ENCODE results near the gene HSD17B10.

HSD17B10 gene

DNA sequence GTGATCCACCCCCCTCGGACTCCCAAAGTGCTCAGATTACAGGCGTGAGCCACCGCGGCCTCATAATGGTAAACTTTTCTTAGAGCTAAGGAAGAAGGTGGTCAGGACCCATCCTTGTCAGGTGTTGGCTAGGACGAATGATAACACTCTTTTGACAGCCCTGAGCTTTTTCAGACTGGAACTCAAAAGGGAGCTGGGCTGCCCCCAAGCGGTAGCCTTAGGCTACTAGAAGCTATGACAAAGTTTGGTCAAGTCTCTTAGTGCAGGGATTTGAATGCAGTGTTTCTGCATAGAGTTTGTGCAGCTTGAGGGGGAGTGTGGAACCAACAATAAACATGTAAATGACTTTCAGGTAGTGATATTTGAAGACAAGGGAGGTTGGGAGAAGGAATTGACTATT is 11.8 kb upstream of the HSD17B10 start:
- intact Hi-C loops (cut with micrococcal nuclease): loop anchor here (10.0 kb wide), 1 partner anchor 161 kb away; the partner anchor contains the start of gene IQSEC2
- H3K4me1 Mint-ChIP-seq (ENCODE audit: low read depth): peaks cover 19% of the 10 kb centered on the region
- H3K27me3 Mint-ChIP-seq: no peaks in the 10 kb centered on the region
- H3K27ac Mint-ChIP-seq: no peak overlapping the region
- H3K9me3 Mint-ChIP-seq: no peaks in the 10 kb centered on the region
- H3K4me3 Mint-ChIP-seq: no peak overlapping the region
- no peaks in the 10 kb centered on the region for H3K36me3 Mint-ChIP-seq (ENCODE audit: low read depth)

DNA sequence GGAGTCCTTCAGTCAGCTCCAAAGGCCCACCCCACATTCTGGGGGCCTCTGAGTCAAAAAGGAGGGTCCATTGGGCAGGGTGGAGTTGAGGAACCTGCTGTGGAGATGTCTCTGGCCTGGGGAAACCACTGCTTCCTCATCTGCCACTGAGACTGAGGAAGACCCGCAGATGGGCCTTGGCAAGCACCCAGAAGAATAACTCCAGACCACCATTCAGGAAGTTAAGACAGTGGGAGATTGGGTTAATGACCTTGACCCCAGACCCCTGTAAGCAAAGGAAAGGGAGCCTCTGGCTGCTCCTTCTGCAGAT is 8.1 kb upstream of the HSD17B10 start:
- no peaks in the 10 kb centered on the region for H3K36me3 Mint-ChIP-seq (ENCODE audit: low read depth)
- H3K4me1 Mint-ChIP-seq (ENCODE audit: low read depth): peaks cover 44% of the 10 kb centered on the region
- H3K4me3 Mint-ChIP-seq: peak overlapping the region; percentile 81
- no peaks in the 10 kb centered on the region for H3K9me3 Mint-ChIP-seq
- H3K27ac Mint-ChIP-seq: peak overlapping the region; percentile 87
- intact Hi-C loops (cut with micrococcal nuclease): loop anchor here (5.0 to 10.0 kb wide), 2 partner anchors 130 to 157 kb away; partner anchors contain the start of gene IQSEC2
- no peaks in the 10 kb centered on the region for H3K27me3 Mint-ChIP-seq

DNA sequence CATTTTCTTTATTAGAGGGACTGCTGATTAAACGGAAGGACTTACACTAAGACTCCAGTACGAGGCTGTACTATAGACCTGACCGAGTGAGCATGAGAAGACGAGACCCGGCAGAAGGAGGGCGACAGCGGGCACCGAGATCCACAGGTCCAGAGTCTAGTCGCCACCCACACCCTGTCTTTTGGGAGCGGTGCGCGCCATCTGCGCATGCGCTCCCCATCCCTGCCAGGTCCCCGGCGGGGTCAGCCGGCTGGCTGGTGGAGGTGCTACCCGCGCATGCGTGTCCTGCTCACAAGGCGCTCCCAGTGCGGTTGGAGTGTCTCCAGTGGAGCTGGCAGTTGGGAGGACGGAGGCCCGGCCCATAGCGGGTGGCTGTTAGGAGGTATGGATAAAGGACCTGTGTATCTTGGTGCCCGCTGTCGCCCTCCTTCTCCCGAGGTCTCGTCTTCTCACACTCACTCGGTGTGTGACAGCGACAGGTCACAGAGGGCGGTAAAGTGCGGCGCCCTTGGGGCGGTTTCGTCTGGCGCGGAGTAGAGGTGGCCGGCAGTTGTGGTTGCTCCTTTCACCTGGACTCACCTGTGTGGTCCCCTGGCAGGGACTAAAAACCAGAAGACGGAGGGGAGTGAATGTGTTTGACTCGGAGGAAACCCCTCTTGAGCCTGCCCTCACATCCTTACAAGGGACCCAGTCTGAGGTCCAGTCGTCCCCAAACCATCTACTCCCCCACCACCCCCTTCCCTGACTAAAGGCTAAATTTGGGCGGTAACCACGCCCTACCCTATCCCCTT is 7.6 kb upstream of the HSD17B10 start:
- Mint-ChIP-seq H3K4me3 (peak overlapping the region; percentile 81), H3K9me3 (no peaks in the 10 kb centered on the region), H3K36me3 (ENCODE audit: low read depth) (no peaks in the 10 kb centered on the region), H3K4me1 (ENCODE audit: low read depth) (peaks cover 44% of the 10 kb centered on the region), H3K27me3 (no peaks in the 10 kb centered on the region), H3K27ac (peak overlapping the region; percentile 87)
- intact Hi-C loops (cut with micrococcal nuclease): loop anchor here (5.0 to 10.0 kb wide), 2 partner anchors 129 to 157 kb away; partner anchors contain the start of gene IQSEC2

DNA sequence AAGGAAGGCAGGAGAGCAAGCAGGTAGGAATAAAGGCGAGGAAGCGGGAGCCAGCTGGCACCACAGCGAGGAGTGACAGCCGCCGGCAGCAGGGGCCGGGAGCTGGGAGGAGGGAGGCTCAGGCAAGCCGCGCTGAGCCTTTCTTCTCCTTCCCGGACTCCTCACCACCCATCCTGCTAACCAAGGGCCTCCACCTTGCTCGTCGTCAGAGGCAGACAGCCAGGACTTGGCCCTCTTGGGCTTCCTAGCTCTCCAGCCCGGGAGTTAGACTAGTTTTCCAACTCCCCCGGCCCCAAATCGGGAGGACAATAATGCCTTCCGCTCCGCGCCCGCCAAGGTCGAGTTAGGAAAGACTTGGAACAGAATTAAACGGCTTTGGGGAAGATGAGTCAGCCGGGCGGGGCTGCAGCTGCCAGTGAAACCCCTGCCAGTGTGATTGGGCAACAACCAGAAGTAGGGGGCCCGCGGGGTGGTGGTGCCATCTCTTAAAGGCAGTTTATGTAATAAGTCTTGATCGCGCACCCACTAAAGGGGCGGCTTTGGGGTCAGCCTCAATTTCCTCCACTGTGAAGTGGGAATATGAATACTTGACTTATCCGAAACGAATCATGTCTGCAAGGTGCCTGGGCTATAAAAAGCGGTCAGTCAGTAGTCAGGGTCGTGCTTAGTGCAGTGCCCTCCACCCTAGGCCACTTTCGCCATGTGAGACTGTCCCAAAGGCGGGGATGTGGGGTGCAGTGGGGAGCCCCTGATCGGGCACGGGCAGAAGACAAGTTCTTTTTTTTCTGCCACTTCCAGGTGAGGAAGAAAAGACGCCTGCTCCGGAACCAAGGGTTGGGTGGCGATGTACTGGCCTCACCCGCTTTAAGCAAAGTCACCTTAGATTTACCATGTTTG is 6.7 kb upstream of the HSD17B10 start:
- H3K27ac Mint-ChIP-seq: peak overlapping the region; percentile 87
- H3K36me3 Mint-ChIP-seq (ENCODE audit: low read depth): no peaks in the 10 kb centered on the region
- H3K9me3 Mint-ChIP-seq: no peaks in the 10 kb centered on the region
- intact Hi-C loops (cut with micrococcal nuclease): loop anchor here (5.0 to 10.0 kb wide), 2 partner anchors 129 to 156 kb away; partner anchors contain the start of gene IQSEC2
- H3K27me3 Mint-ChIP-seq: no peaks in the 10 kb centered on the region
- H3K4me3 Mint-ChIP-seq: peak overlapping the region; percentile 81
- H3K4me1 Mint-ChIP-seq (ENCODE audit: low read depth): peaks cover 45% of the 10 kb centered on the region

DNA sequence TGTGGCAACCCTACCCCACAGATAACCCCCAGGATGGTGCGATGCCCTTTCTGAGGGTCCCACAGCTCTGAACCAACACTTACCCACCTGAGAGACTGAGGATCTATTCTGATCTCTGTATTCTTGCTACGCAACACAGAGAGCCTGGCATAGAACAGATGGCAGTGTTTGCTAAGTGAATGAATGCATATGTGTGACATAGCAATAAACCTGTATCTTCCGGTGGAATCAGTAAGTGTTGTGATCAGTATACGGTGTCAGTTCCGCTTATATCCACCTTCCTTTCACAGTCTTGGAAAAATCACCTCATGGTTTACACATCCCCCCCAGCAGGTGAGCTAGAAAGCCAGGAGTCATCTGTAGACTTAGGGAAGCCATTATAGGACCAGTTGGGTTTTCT is 5.9 kb upstream of the HSD17B10 start:
- peak overlapping the region; percentile 87 for H3K27ac Mint-ChIP-seq
- H3K9me3 Mint-ChIP-seq: no peaks in the 10 kb centered on the region
- H3K27me3 Mint-ChIP-seq: no peaks in the 10 kb centered on the region
- intact Hi-C loops (cut with micrococcal nuclease): loop anchor here (5.0 to 10.0 kb wide), 2 partner anchors 128 to 155 kb away; partner anchors contain the start of gene IQSEC2
- H3K36me3 Mint-ChIP-seq (ENCODE audit: low read depth): no peaks in the 10 kb centered on the region
- peak overlapping the region; percentile 81 for H3K4me3 Mint-ChIP-seq
- H3K4me1 Mint-ChIP-seq (ENCODE audit: low read depth): peaks cover 49% of the 10 kb centered on the region

DNA sequence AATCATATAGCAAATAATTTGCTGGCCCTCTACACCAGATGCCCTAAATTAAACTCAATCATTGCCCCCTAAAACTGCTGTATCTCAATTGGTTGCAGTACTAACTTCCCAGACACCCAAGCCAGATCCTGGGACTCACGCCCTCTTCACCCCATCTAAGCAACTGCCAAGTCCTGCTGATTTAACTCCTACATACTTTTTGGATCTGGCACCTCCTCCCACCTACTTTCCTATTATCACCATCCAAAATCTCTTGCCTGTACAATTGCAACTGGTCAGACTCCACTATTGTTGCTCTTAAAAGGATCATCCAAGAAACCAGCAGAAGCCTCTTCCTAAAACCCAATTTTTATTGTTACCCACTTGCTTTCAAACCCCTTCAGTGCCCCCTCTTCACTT is 4.7 kb upstream of the HSD17B10 start:
- Mint-ChIP-seq H3K27me3 (no peaks in the 10 kb centered on the region), H3K4me1 (ENCODE audit: low read depth) (peaks cover 62% of the 10 kb centered on the region), H3K9me3 (no peaks in the 10 kb centered on the region), H3K4me3 (no peak overlapping the region), H3K36me3 (ENCODE audit: low read depth) (peaks cover 4% of the 10 kb centered on the region), H3K27ac (no peak overlapping the region)
- intact Hi-C loops (cut with micrococcal nuclease): no loop called here

DNA sequence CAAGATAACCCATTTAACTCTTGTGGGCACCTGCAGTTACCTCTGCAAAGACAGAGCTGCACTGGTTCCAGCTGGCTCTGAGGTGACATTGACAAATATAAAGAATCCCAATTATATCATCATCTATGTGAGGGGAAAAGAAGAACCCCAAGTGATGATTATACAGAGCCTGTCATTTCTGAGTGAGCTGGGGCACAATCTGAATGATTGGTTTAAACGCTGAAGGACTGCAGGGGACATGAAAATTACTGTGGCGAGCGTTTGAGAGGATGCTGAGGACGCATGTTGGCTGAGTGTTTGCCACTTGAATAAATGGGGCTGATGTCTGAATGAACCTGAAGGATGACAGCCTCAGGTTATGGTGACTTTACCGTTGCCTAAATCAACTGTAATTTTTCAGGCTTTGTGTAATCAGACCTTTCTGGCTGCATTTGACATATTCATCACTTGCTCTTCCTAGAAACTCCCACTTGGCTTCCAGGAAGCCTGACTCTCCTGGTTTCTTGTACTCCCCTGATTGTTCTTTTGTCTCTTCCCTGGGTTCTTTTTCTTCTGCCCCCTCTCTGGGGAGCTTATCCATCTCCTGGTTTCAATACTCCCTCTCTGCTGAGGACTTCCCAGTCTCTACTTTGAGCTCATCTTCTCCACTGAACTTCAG is 4.1 kb upstream of the HSD17B10 start:
- H3K27me3 Mint-ChIP-seq: no peaks in the 10 kb centered on the region
- no peaks in the 10 kb centered on the region for H3K9me3 Mint-ChIP-seq
- peaks cover 67% of the 10 kb centered on the region for H3K4me1 Mint-ChIP-seq (ENCODE audit: low read depth)
- intact Hi-C loops (cut with micrococcal nuclease): no loop called here
- H3K36me3 Mint-ChIP-seq (ENCODE audit: low read depth): peaks cover 7% of the 10 kb centered on the region
- H3K27ac Mint-ChIP-seq: no peak overlapping the region
- H3K4me3 Mint-ChIP-seq: no peak overlapping the region

DNA sequence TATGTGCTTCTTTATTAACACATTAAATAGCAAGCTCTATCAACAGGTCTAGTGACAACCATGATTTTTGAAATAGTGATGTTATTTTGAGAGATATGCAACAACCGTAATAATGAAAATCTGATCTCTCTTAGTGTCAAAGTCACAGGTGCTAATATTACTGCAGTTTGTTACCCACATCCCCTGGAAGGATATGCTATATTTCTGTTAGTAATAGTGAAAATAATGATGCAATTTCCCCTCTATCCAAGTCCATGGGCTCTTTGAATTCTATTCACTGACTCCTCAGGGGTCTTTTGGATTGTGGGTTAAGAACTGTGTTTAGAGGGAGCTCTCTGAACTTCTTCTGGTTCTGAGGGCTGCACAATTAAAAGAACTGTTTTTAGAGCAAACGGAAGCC is 3.0 kb upstream of the HSD17B10 start:
- peaks cover 64% of the 10 kb centered on the region for H3K4me1 Mint-ChIP-seq (ENCODE audit: low read depth)
- peaks cover 11% of the 10 kb centered on the region for H3K36me3 Mint-ChIP-seq (ENCODE audit: low read depth)
- no peak overlapping the region for H3K27ac Mint-ChIP-seq
- no peaks in the 10 kb centered on the region for H3K27me3 Mint-ChIP-seq
- no peaks in the 10 kb centered on the region for H3K9me3 Mint-ChIP-seq
- intact Hi-C loops (cut with micrococcal nuclease): no loop called here
- H3K4me3 Mint-ChIP-seq: no peak overlapping the region

DNA sequence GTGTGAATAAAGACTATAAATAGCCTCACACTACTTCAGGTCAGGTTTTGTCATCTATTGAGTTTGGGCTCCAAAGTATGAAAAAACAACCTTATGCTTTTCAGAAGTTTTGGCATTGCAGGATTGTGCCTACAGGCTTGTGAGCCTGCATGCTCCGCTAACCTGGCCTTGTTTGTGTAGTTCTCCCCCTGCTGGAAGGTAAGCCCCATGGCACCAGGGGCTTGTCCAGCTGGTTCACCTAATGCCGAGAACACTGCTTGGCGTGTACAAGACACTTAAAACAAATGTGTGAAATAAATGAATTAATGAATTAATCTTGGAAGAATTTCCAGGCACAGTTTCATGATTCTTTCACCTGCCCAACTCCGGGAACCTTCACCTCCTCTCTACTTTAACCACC is 1.8 kb upstream of the HSD17B10 start:
- peaks cover 54% of the 10 kb centered on the region for H3K4me1 Mint-ChIP-seq (ENCODE audit: low read depth)
- H3K4me3 Mint-ChIP-seq: no peak overlapping the region
- no peaks in the 10 kb centered on the region for H3K9me3 Mint-ChIP-seq
- H3K27me3 Mint-ChIP-seq: no peaks in the 10 kb centered on the region
- peaks cover 23% of the 10 kb centered on the region for H3K36me3 Mint-ChIP-seq (ENCODE audit: low read depth)
- intact Hi-C loops (cut with micrococcal nuclease): no loop called here
- H3K27ac Mint-ChIP-seq: no peak overlapping the region

DNA sequence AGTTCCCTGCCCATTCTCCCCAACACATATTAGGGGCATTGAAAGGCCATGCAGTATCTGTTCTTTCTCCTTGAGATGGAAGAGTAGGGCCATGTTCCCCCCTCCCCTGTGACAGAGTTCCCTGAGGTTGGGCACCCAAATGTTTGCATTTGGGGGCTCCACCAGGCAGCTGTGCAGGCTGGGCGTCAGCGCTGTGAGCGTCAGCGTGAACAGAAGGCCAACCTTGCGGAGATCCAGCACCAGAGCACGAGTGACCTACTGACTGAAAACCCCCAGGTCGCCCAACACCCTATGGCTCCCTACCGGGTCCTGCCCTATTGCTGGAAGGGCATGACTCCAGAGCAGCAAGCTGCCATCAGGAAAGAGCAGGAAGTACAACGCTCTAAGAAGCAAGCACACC is 3.9 kb downstream of the HSD17B10 start:
- Mint-ChIP-seq H3K27ac (no peak overlapping the region), H3K36me3 (ENCODE audit: low read depth) (peaks cover 55% of the 10 kb centered on the region), H3K4me3 (no peak overlapping the region), H3K4me1 (ENCODE audit: low read depth) (peaks cover 25% of the 10 kb centered on the region), H3K9me3 (no peaks in the 10 kb centered on the region), H3K27me3 (no peaks in the 10 kb centered on the region)
- intact Hi-C loops (cut with micrococcal nuclease): no loop called here

DNA sequence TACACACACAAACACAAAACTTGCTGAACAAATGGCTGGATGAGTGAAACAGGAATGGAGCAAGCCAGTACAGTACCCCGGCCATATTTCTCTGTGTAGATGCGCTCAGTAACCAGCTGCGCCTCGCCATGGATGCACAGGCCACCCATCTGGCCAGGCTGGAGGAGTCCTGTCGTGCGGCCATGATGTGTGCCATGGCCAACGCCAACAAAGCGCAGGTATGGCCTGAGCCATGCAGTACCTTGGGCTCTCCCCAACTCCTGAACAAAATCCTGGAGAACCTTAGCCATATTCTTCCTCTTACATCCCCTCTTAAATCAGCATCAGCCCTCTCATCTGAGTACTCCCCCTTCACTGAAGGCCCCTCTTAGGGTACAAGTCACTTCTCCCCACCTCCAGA is 4.4 kb downstream of the HSD17B10 start:
- Mint-ChIP-seq H3K27ac (no peak overlapping the region), H3K36me3 (ENCODE audit: low read depth) (peaks cover 55% of the 10 kb centered on the region), H3K27me3 (no peaks in the 10 kb centered on the region), H3K9me3 (no peaks in the 10 kb centered on the region), H3K4me1 (ENCODE audit: low read depth) (peaks cover 20% of the 10 kb centered on the region), H3K4me3 (no peak overlapping the region)
- intact Hi-C loops (cut with micrococcal nuclease): no loop called here

DNA sequence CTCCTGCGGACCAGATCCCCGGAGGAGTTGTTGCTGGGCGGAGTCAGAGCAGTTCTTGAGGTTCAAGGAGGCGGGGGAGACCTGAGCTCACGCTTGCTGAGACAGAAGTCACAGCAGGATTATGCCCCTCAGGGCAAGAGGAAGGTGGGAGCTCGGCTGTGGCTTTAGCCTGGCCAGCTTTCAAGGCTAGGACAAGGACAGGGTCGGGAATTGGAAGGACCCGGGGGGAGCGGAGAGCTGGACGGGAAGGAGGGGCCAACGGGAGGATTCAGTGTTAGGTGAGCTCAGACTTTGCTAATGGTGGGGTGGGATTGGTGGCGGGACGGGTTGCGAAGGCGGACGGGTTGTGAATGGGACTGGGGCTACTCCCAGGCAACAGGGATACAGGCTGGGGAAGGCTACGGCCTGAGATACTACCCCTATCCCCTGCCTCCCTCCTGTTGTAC is 11.3 kb downstream of the HSD17B10 start, which contains the start of gene RIBC1:
Gene RIBC1 (plus strand): TSS at position 13 of the 446 bp plus-strand sequence. CDS start 3,404 bp downstream, outside the sequence.
- peak within 1 kb of the TSS; percentile 96 for H3K4me3 Mint-ChIP-seq
- H3K27ac Mint-ChIP-seq: peak within 1 kb of the TSS; percentile 92
- intact Hi-C loops (cut with micrococcal nuclease): loop anchor here (1.0 kb wide), 1 partner anchor 11 kb away; the partner anchor contains the start of gene HSD17B10
- H3K27me3 Mint-ChIP-seq: no peaks in the 10 kb centered on the region
- H3K36me3 Mint-ChIP-seq (ENCODE audit: low read depth): peaks cover 18% of the 10 kb centered on the region
- peaks cover 26% of the 10 kb centered on the region for H3K4me1 Mint-ChIP-seq (ENCODE audit: low read depth)
- H3K9me3 Mint-ChIP-seq: no peaks in the 10 kb centered on the region

DNA sequence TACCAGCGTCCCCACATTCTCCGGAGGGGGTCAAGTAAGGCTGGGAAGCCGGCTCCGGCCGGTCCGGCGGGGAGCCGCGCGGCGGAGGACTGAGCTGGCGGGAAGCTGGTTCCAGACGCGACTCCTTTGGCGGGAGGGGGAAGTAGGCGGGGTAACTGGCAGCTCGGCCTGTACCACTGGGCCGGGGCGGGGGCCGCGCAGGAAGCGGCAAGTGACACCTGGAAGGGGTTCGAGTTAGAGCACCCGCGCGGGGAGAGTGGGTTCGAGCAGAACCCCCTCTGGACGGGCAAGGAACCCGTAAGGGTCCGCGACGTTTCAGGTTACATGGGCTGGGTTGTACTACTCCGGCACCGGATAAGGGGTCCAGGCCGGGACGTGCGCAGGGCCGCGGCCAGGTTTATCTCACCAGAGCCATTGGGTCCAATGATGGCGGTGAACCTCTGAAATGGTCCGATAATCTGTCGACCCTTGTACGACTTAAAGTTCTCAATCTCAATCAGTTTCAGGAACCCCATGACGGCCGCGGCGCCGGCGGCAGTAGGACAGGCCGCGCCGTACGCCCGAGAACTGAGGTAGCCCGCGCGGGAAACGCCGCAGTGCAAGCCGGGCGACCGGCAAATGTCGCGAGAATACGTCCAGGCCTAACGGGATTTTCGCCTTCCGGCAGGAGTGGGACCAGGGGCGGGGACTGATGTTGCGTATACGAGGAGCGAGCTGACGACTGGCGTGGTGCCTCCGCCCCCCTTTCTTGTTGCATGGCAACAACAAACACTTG is 11.9 kb downstream of the HSD17B10 start, which contains the start of gene SMC1A:
Gene SMC1A (minus strand): TSS at position 569 of the 775 bp plus-strand sequence. CDS start 54 bp downstream, at position 515.
- intact Hi-C loops (cut with micrococcal nuclease): loop anchor here (1.0 kb wide), 1 partner anchor 12 kb away; the partner anchor contains the start of gene HSD17B10
- Mint-ChIP-seq H3K36me3 (ENCODE audit: low read depth) (peaks cover 17% of the 10 kb centered on the region), H3K27ac (peak within 1 kb of the TSS; percentile 92), H3K4me1 (ENCODE audit: low read depth) (peaks cover 26% of the 10 kb centered on the region), H3K4me3 (peak within 1 kb of the TSS; percentile 96), H3K27me3 (no peaks in the 10 kb centered on the region), H3K9me3 (no peaks in the 10 kb centered on the region)
